ENCODE measurements around the gene PCNT. TPM values are rescaled to one million over a fixed set of nuclear protein-coding genes. Genes with fewer than 3 reads are reported as not detected.

The PCNT gene
- total and polyA plus RNA-seq, 2 donors (not counting 1 experiment from before 2014, with no cell fraction given): 20.3 to 58.1 TPM

DNA sequence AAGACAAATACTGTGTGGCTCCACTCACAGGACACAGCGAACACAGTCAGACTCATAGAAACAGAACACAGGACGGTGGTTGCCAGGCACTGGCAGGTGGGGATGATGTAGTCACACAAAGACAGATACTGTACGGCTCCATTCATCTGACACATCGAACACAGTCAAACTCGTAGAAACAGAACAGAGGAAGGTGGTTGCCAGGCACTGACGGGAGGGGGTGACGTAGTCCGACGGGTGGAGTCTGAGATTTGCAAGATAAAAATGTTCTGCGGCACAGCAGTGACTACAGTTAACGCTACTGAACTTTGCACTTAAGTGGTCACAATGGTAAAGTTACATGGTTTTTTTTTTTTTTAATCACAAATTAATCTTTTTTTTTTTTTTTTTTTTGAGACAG lies 19.0 kb upstream of the PCNT start:
- TF ChIP-seq EZH2 (IDR thresholded peaks at IDR 0.05; ENCODE audit: borderline replicate concordance, insufficient read depth, low read depth, low read length, poor library complexity, severe bottlenecking): no peak
- TF ChIP-seq, protein P1, sequence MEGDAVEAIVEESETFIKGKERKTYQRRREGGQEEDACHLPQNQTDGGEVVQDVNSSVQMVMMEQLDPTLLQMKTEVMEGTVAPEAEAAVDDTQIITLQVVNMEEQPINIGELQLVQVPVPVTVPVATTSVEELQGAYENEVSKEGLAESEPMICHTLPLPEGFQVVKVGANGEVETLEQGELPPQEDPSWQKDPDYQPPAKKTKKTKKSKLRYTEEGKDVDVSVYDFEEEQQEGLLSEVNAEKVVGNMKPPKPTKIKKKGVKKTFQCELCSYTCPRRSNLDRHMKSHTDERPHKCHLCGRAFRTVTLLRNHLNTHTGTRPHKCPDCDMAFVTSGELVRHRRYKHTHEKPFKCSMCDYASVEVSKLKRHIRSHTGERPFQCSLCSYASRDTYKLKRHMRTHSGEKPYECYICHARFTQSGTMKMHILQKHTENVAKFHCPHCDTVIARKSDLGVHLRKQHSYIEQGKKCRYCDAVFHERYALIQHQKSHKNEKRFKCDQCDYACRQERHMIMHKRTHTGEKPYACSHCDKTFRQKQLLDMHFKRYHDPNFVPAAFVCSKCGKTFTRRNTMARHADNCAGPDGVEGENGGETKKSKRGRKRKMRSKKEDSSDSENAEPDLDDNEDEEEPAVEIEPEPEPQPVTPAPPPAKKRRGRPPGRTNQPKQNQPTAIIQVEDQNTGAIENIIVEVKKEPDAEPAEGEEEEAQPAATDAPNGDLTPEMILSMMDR (IDR thresholded peaks at IDR 0.05): no peak
- Histone ChIP-seq H3K27me3 (replicated peaks in 1 of 4; ENCODE audit: control extremely low read depth in 1 of 4, control insufficient read depth in 3 of 4, insufficient read depth in 4 of 4, low read length in 3 of 4) (no peaks in the 10 kb centered on the region), H3K9me3 (ENCODE audit: control extremely low read depth in 1 of 3, control insufficient read depth in 2 of 3, insufficient read depth in 1 of 3, low read length in 2 of 3) (no peaks in the 10 kb centered on the region), H2AFZ (ENCODE audit: insufficient read depth, low read depth, low read length, poor library complexity, severe bottlenecking) (no peak overlapping the region), H3K4me1 (ENCODE audit: control insufficient read depth in 2 of 2, insufficient read depth in 2 of 2, low read length in 2 of 2) (no peaks in the 10 kb centered on the region), H3K9ac (ENCODE audit: low read length) (no peak overlapping the region), H3K4me2 (replicated peaks; ENCODE audit: low read depth, low read length, poor library complexity, severe bottlenecking) (no peak overlapping the region), H3K36me3 (replicated peaks in 1 of 2; ENCODE audit: control extremely low read depth in 1 of 2, control insufficient read depth in 1 of 2, extremely low read depth in 1 of 2, insufficient read depth in 2 of 2, low read length in 1 of 2) (peaks cover 3 to 5% of the 10 kb centered on the region in 2 experiments), H3K4me3 (ENCODE audit: control extremely low read depth in 1 of 5, extremely low read depth in 1 of 5, insufficient read depth in 1 of 5, low read depth in 2 of 5, low read length in 4 of 5) (no peak overlapping the region), H4K20me1 (ENCODE audit: control insufficient read depth, insufficient read depth, low read length, poor library complexity, severe bottlenecking) (no peaks in the 10 kb centered on the region), H3K79me2 (ENCODE audit: control insufficient read depth, insufficient read depth, low read length) (no peaks in the 10 kb centered on the region), H3K27ac (ENCODE audit: low read length in 2 of 2) (no peak overlapping the region)
- POLR2A ChIA-PET: no interaction called here
- Mint-ChIP-seq H3K4me3 (no peak overlapping the region), H3K9me3 (ENCODE audit: insufficient read depth) (no peaks in the 10 kb centered on the region), H3K27me3 (no peaks in the 10 kb centered on the region), H3K27ac (no peak overlapping the region), H3K4me1 (no peaks in the 10 kb centered on the region)
- 96% methylated on average over 8 of the region's 11 CpGs for WGBS (ENCODE audit: insufficient coverage)
- CTCF ChIA-PET: no interaction called here
- intact Hi-C loops (cut with micrococcal nuclease): no loop called here
- ATAC-seq (ENCODE audit: low read depth) (no peak), DNase-seq (no peak)

DNA sequence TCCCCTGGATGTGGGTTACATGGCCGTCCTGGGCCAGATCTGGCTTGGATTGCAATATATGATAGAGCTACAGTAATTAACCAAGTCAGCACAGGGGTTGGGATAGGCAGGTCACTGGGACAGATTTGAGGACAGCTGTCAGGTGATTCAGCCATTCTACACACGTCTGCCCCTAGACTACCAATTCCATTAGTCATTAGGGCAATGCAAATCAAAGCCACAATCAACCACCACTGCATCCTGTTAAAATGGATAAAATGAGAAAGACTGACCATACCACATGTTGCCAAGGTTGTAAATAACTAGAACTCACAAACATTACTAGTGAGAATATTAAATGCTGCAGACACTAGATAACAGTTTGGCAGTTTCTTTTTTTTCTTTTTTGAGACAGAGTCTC lies 16.3 kb upstream of the PCNT start:
- Histone ChIP-seq H3K4me2 (replicated peaks; ENCODE audit: low read depth, low read length, poor library complexity, severe bottlenecking) (no peak overlapping the region), H3K9ac (ENCODE audit: low read length) (no peak overlapping the region), H3K27ac (ENCODE audit: low read length in 2 of 2) (no peak overlapping the region), H2AFZ (ENCODE audit: insufficient read depth, low read depth, low read length, poor library complexity, severe bottlenecking) (no peak overlapping the region), H3K4me3 (ENCODE audit: control extremely low read depth in 1 of 5, extremely low read depth in 1 of 5, insufficient read depth in 1 of 5, low read depth in 2 of 5, low read length in 4 of 5) (no peak overlapping the region), H3K36me3 (replicated peaks in 1 of 2; ENCODE audit: control extremely low read depth in 1 of 2, control insufficient read depth in 1 of 2, extremely low read depth in 1 of 2, insufficient read depth in 2 of 2, low read length in 1 of 2) (peaks cover 3 to 5% of the 10 kb centered on the region in 2 experiments), H3K4me1 (ENCODE audit: control insufficient read depth in 2 of 2, insufficient read depth in 2 of 2, low read length in 2 of 2) (no peaks in the 10 kb centered on the region), H3K27me3 (replicated peaks in 1 of 4; ENCODE audit: control extremely low read depth in 1 of 4, control insufficient read depth in 3 of 4, insufficient read depth in 4 of 4, low read length in 3 of 4) (no peaks in the 10 kb centered on the region), H4K20me1 (ENCODE audit: control insufficient read depth, insufficient read depth, low read length, poor library complexity, severe bottlenecking) (no peaks in the 10 kb centered on the region), H3K79me2 (ENCODE audit: control insufficient read depth, insufficient read depth, low read length) (no peaks in the 10 kb centered on the region), H3K9me3 (ENCODE audit: control extremely low read depth in 1 of 3, control insufficient read depth in 2 of 3, insufficient read depth in 1 of 3, low read length in 2 of 3) (no peaks in the 10 kb centered on the region)
- no peaks in the 10 kb centered on the region for H3K4me1 Mint-ChIP-seq
- 83% methylated on average over 1 of the region's 2 CpGs for WGBS (ENCODE audit: insufficient coverage)
- no peak for ATAC-seq (ENCODE audit: low read depth)
- intact Hi-C loops (cut with micrococcal nuclease): no loop called here
- no peak for DNase-seq
- H3K9me3 Mint-ChIP-seq (ENCODE audit: insufficient read depth): no peaks in the 10 kb centered on the region
- CTCF ChIA-PET: no interaction called here
- no peak overlapping the region for H3K27ac Mint-ChIP-seq
- TF ChIP-seq EZH2 (IDR thresholded peaks at IDR 0.05; ENCODE audit: borderline replicate concordance, insufficient read depth, low read depth, low read length, poor library complexity, severe bottlenecking): no peak
- TF ChIP-seq, protein P1 (IDR thresholded peaks at IDR 0.05): no peak
- POLR2A ChIA-PET: no interaction called here
- no peaks in the 10 kb centered on the region for H3K27me3 Mint-ChIP-seq
- no peak overlapping the region for H3K4me3 Mint-ChIP-seq

All from B cell (primary cell).